ENCODE data around the gene ASXL1. TPM values are rescaled to one million over a fixed set of nuclear protein-coding genes. Genes with fewer than 3 reads are reported as not detected.

The ASXL1 gene
- total RNA-seq, 1 experiment from 2014 or later = 22.7 TPM

- Mint-ChIP-seq H3K9me3 (peaks cover 9% of the 10 kb centered on the region), H3K36me3 (no peaks in the 10 kb centered on the region), H3K4me1 (peaks cover 28% of the 10 kb centered on the region), H3K27me3 (ENCODE audit: low read depth) (peaks cover 24% of the 10 kb centered on the region), H3K27ac (peak overlapping the region; percentile 94), H3K4me3 (peak overlapping the region; percentile 88)
- peak; percentile 71 for TF ChIP-seq CTCF (IDR thresholded peaks at IDR 0.05)
- TF ChIP-seq ESRRA (CRISPR knock-in tag; IDR thresholded peaks at IDR 0.05; ENCODE audit: borderline replicate concordance) = no peak
- ChIA-PET CTCF (interaction anchor here (0.6 to 3.2 kb wide), 10 partner anchors 10 to 293 kb away, joined by 3 to 28 read pairs (median 4); no protein-coding TSS in a partner anchor), POLR2A (interaction anchor here (0.5 to 0.8 kb wide), 3 partner anchors 26 to 159 kb away, joined by 3 to 6 read pairs (median 3); no protein-coding TSS in a partner anchor)
- ATAC-seq = peak; percentile 18
- DNase-seq (ENCODE audit: low spot score) = peak; percentile 71
Measured at GRCh38 chr20:32484958-32485769, 127.0 kb downstream of the ASXL1 start.

- ATAC-seq = no peak
- H3K27me3 Mint-ChIP-seq (ENCODE audit: low read depth) = peaks cover 24% of the 10 kb centered on the region
- peaks cover 9% of the 10 kb centered on the region for H3K9me3 Mint-ChIP-seq
- ChIA-PET POLR2A (interaction anchor here (0.8 kb wide), 1 partner anchor 25 kb away, joined by 6 read pairs; no protein-coding TSS in a partner anchor), CTCF (interaction anchor here (0.9 to 3.2 kb wide), 9 partner anchors 10 to 292 kb away, joined by 3 to 28 read pairs (median 4); no protein-coding TSS in a partner anchor)
- H3K36me3 Mint-ChIP-seq = no peaks in the 10 kb centered on the region
- DNase-seq (ENCODE audit: low spot score) = no peak
- H3K27ac Mint-ChIP-seq = no peak overlapping the region
- H3K4me1 Mint-ChIP-seq = peaks cover 20% of the 10 kb centered on the region
- H3K4me3 Mint-ChIP-seq = peak overlapping the region; percentile 88
- no peak for TF ChIP-seq GRHL2 (CRISPR knock-in tag; IDR thresholded peaks at IDR 0.05; ENCODE audit: insufficient replicate concordance, severe bottlenecking)
- TF ChIP-seq PRDM15 (CRISPR knock-in tag; IDR thresholded peaks at IDR 0.05) = no peak
- no peak for TF ChIP-seq PREB (CRISPR knock-in tag; IDR thresholded peaks at IDR 0.05; ENCODE audit: borderline replicate concordance)
- no peak for TF ChIP-seq NR3C1 (CRISPR knock-in tag; conservative IDR thresholded peaks at IDR 0.05; ENCODE audit: low read depth)
- no peak for TF ChIP-seq SOX15 (CRISPR knock-in tag; IDR thresholded peaks at IDR 0.05)
- no peak for TF ChIP-seq ZNF232 (CRISPR knock-in tag; IDR thresholded peaks at IDR 0.05)
- no peak for TF ChIP-seq SMAD3 (CRISPR knock-in tag; IDR thresholded peaks at IDR 0.05; ENCODE audit: borderline replicate concordance)
- no peak for TF ChIP-seq ZNF121 (CRISPR knock-in tag; IDR thresholded peaks at IDR 0.05)
- no peak for TF ChIP-seq STAT6 (CRISPR knock-in tag; conservative IDR thresholded peaks at IDR 0.05; ENCODE audit: low read depth)
- TF ChIP-seq ELF4 (CRISPR knock-in tag; IDR thresholded peaks at IDR 0.05; ENCODE audit: low read depth) = no peak
- TF ChIP-seq CBFB (CRISPR knock-in tag; IDR thresholded peaks at IDR 0.05; ENCODE audit: low read depth) = no peak
- TF ChIP-seq ZNF512 (CRISPR knock-in tag; IDR thresholded peaks at IDR 0.05; ENCODE audit: borderline replicate concordance) = no peak
- TF ChIP-seq ZNF317 (CRISPR knock-in tag; IDR thresholded peaks at IDR 0.05; ENCODE audit: borderline replicate concordance, low read depth) = no peak
Measured at GRCh38 chr20:32485770-32486478, 127.8 kb downstream of the ASXL1 start.
